Naive B cell (primary cell): Measurements from ENCODE around the gene PEX11A. TPM values are rescaled to one million over a fixed set of nuclear protein-coding genes. Genes with fewer than 3 reads are reported as not detected.
"Not testable (repeated sequence)": the region's sequence is repeated elsewhere in the genome, so short reads cannot be mapped to it uniquely, and the experiment has no call there.

Experiments
- ATAC-seq, 2 donors: fragments of 150-1000 bp; cut with Tn5 transposase; 2 replicates each; pipeline ENCODE4 v1.10.0; 2021; ENCODE audit warnings: low read depth in 2 of 2, mild to moderate bottlenecking in 2 of 2, moderate library complexity in 2 of 2
- DNase-seq: peaks from one replicate; pipeline ENCODE4 v3.0.0; 2022
- H3K27ac Mint-ChIP-seq, 6 donors: one replicate each; pipeline ENCODE4 v1.8.0; 2020 to 2022; ENCODE audit warnings: mild to moderate bottlenecking in 6 of 6, mixed read lengths in 6 of 6, moderate library complexity in 5 of 6, inconsistent platforms in 2 of 6
- H3K27me3 Mint-ChIP-seq, 3 donors: one replicate each; pipeline ENCODE4 v1.8.0; 2021 to 2022; ENCODE audit warnings: mixed read lengths in 3 of 3, mild to moderate bottlenecking in 1 of 3
- H3K36me3 Mint-ChIP-seq, 2 donors: one replicate each; pipeline ENCODE4 v1.8.0; 2020 to 2022; ENCODE audit warnings: mixed read lengths in 2 of 2, inconsistent platforms in 1 of 2, mild to moderate bottlenecking in 1 of 2
- H3K4me1 Mint-ChIP-seq, 3 donors: one replicate each; pipeline ENCODE4 v1.8.0; 2020 to 2022; ENCODE audit warnings: mixed read lengths in 3 of 3, inconsistent platforms in 1 of 3, mild to moderate bottlenecking in 1 of 3, moderate library complexity in 1 of 3
- H3K4me3 Mint-ChIP-seq, 8 donors: one replicate each; pipeline ENCODE4 v1.8.0; 2020 to 2022; ENCODE audit warnings: mild to moderate bottlenecking in 8 of 8, mixed read lengths in 8 of 8, moderate library complexity in 8 of 8, inconsistent platforms in 2 of 8
- H3K9me3 Mint-ChIP-seq, 7 donors: one replicate each; pipeline ENCODE4 v1.8.0; 2020 to 2022; ENCODE audit warnings: mixed read lengths in 7 of 7, mild to moderate bottlenecking in 5 of 7, inconsistent platforms in 2 of 7, moderate library complexity in 1 of 7
- polyA plus RNA-seq, 6 donors: library from polyadenylated mRNA; unstranded; fragments of 300-500 nt; fragmentation: Illumina TruSeq; gene quantifications; one replicate each; pipeline ENCODE4 v1.2.3, GENCODE V29; 2021; ENCODE audit warnings: low read depth in 6 of 6

PEX11A gene
- polyA plus RNA-seq, 6 donors from 2014 or later = 0.98 to 3.5 (median 1.7) TPM; not detected in 1

DNA sequence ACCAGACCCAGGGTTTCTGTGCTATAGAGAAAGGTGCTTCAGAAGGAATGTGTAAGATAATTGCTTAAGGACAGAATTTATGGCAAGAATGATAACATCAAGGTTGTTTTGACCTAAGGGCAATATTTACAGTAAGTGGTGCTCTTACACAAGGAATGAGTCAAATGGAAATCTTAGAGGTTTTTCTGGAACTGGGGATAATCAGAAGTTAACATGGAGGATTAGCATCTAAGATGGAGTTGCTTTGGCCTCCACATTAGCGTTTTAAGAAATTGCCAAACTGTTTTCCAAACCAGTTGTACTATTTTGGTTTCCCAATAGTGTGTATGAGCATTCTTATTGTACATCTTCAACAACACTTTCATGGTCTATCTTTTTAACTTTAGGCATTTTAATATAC, 3.1 kb upstream of the PEX11A start:
- Mint-ChIP-seq H3K36me3 (no peaks in the 10 kb centered on the region), H3K4me1 (peaks cover 5 to 15% (median 12%) of the 10 kb centered on the region in 3 donors), H3K9me3 (peaks cover 0 to 3% (median 0%) of the 10 kb centered on the region in 7 donors), H3K4me3 (no peak overlapping the region), H3K27me3 (peaks cover 0 to 10% (median 4%) of the 10 kb centered on the region in 3 donors), H3K27ac (no peak overlapping the region)
- DNase-seq (no peak), ATAC-seq (no peak)

- H3K9me3 Mint-ChIP-seq = peaks cover 0 to 3% (median 0%) of the 10 kb centered on the region in 7 donors
- H3K27ac Mint-ChIP-seq = no peak overlapping the region
- H3K4me1 Mint-ChIP-seq = peaks cover 5 to 15% (median 12%) of the 10 kb centered on the region in 3 donors
- H3K27me3 Mint-ChIP-seq = peaks cover 0 to 10% (median 4%) of the 10 kb centered on the region in 3 donors
- no peaks in the 10 kb centered on the region for H3K36me3 Mint-ChIP-seq
- no peak for DNase-seq
- ATAC-seq = no peak
- H3K4me3 Mint-ChIP-seq = peak overlapping the region in 1 of 8 donors; percentile 81
These were observed 2.5 kb upstream of the PEX11A start for GRCh38 chr15:89693091-89693490.

GRCh38 chr15:89689930-89690275, 651 bp downstream of the PEX11A start:
- not testable (repeated sequence) for H3K36me3 Mint-ChIP-seq, H3K27me3 Mint-ChIP-seq, ATAC-seq, H3K9me3 Mint-ChIP-seq, DNase-seq
- Mint-ChIP-seq H3K4me3 (peak overlapping the region; percentile 83 to 96 (median 89)), H3K4me1 (peaks cover 5 to 15% (median 12%) of the 10 kb centered on the region in 3 donors), H3K27ac (peak overlapping the region in 2 of 6 donors; percentile 59 to 78)

DNA sequence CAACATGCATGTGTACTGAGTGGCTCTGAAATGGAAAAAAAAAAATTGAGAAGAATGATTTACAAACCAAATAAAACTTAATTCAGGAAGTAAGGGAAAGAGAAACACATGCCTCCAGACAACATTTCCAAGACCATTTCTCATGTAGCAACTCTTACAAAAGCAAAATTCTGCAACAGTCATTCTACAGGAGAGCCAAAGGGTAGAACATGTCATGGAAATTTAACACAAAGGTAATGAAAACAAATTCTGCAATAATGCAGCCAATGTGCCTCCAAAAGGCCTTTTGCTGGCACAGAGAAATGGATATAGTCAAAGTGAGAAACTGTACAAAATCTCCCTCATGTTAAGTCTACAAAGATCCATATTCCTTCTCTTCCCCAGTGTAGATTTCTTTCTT, 4.0 kb downstream of the PEX11A start:
- Mint-ChIP-seq H3K27me3 (peaks cover 0 to 9% (median 0%) of the 10 kb centered on the region in 3 donors), H3K36me3 (peaks cover 8 to 27% of the 10 kb centered on the region in 2 donors), H3K4me1 (peaks cover 5 to 15% (median 12%) of the 10 kb centered on the region in 3 donors), H3K4me3 (no peak overlapping the region), H3K9me3 (peaks cover 0 to 3% (median 0%) of the 10 kb centered on the region in 7 donors), H3K27ac (no peak overlapping the region)
- no peak for DNase-seq
- ATAC-seq = no peak

DNA sequence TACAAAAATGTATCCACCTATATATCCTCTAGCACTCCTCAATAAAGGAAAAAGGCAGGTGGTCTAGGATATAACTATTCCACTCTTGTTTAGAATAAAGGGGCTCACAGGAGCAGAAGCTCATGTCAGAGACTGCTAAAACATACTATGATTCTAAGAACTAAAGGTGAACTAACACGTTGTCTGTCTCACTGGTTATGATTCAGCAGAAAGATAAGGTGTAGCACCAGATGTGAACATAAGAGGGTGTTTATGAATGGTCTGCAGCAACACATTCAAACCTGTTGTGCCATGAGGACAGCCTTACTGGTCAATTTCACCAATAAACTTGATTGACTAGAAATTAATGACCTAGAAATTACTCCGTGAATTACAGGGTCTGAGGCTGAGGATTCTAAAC, 4.6 kb downstream of the PEX11A start:
- ATAC-seq = no peak
- Mint-ChIP-seq H3K9me3 (peaks cover 0 to 2% (median 0%) of the 10 kb centered on the region in 7 donors), H3K27ac (no peak overlapping the region), H3K4me3 (no peak overlapping the region), H3K4me1 (peaks cover 3 to 14% (median 10%) of the 10 kb centered on the region in 3 donors), H3K27me3 (peaks cover 0 to 9% (median 0%) of the 10 kb centered on the region in 3 donors), H3K36me3 (peaks cover 8 to 27% of the 10 kb centered on the region in 2 donors)
- no peak for DNase-seq

GRCh38 chr15:89681146-89681545, 9.4 kb downstream of the PEX11A start:
- H3K9me3 Mint-ChIP-seq = no peaks in the 10 kb centered on the region
- H3K4me3 Mint-ChIP-seq = no peak overlapping the region
- H3K4me1 Mint-ChIP-seq = no peaks in the 10 kb centered on the region
- DNase-seq = no peak
- no peak overlapping the region for H3K27ac Mint-ChIP-seq
- no peak for ATAC-seq
- H3K27me3 Mint-ChIP-seq = peaks cover 0 to 15% (median 0%) of the 10 kb centered on the region in 3 donors
- H3K36me3 Mint-ChIP-seq = peaks cover 8 to 27% of the 10 kb centered on the region in 2 donors

- Mint-ChIP-seq H3K27ac (peak overlapping the region in 1 of 6 donors; percentile 1), H3K27me3 (peaks cover 0 to 15% (median 0%) of the 10 kb centered on the region in 3 donors), H3K9me3 (no peaks in the 10 kb centered on the region), H3K4me1 (no peaks in the 10 kb centered on the region), H3K4me3 (no peak overlapping the region), H3K36me3 (peaks cover 3 to 24% of the 10 kb centered on the region in 2 donors)
- ATAC-seq (no peak), DNase-seq (no peak)
These were observed 10.2 kb downstream of the PEX11A start for GRCh38 chr15:89680282-89680873.

- Mint-ChIP-seq H3K27ac (peak within 1 kb of the TSS in 2 of 6 donors; percentile 6 to 71), H3K4me3 (no peak within 1 kb of the TSS), H3K4me1 (no peaks in the 10 kb centered on the region), H3K27me3 (peaks cover 0 to 15% (median 0%) of the 10 kb centered on the region in 3 donors), H3K9me3 (no peaks in the 10 kb centered on the region), H3K36me3 (peaks cover 0 to 19% of the 10 kb centered on the region in 2 donors)
- ATAC-seq (no peak), DNase-seq (no peak)
These were observed 11.3 kb downstream of the PEX11A start, which contains the start of gene PLIN1 for GRCh38 chr15:89679212-89679611. PLIN1 (minus strand) TSS chr15:89679367; CDS start chr15:89677489, 1,878 bp downstream.

- Mint-ChIP-seq H3K4me1 (no peaks in the 10 kb centered on the region), H3K9me3 (no peaks in the 10 kb centered on the region), H3K4me3 (no peak overlapping the region), H3K27ac (no peak overlapping the region), H3K27me3 (peaks cover 0 to 19% (median 0%) of the 10 kb centered on the region in 3 donors), H3K36me3 (peaks cover 0 to 5% of the 10 kb centered on the region in 2 donors)
- no peak for DNase-seq
- ATAC-seq = no peak
These were observed 13.2 kb downstream of the PEX11A start for GRCh38 chr15:89677381-89677780.

- Mint-ChIP-seq H3K4me1 (no peaks in the 10 kb centered on the region), H3K27ac (no peak overlapping the region), H3K9me3 (no peaks in the 10 kb centered on the region), H3K27me3 (peaks cover 0 to 25% (median 3%) of the 10 kb centered on the region in 3 donors), H3K36me3 (no peaks in the 10 kb centered on the region), H3K4me3 (no peak overlapping the region)
- no peak for DNase-seq
- ATAC-seq = no peak
These were observed 14.9 kb downstream of the PEX11A start for GRCh38 chr15:89675606-89676005.

- H3K36me3 Mint-ChIP-seq = no peaks in the 10 kb centered on the region
These were observed 16.0 kb downstream of the PEX11A start for GRCh38 chr15:89674526-89674925.

DNA sequence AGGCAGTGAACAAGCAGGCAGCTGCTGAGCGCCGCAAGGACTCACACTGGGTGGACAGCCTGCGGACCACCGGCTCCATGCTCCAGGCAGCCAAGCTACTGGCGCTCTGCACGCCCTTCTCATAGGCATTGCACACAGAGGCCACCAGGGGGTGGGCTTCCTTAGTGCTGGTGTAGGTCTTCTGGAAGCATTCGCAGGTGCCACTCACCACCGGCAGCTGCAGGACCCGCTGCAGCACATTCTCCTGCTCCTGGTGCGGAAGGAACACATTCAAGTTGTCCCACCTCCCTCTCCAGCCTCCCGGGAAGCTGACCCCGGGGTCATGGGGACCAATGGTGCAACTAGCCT, 17.4 kb downstream of the PEX11A start:
- Mint-ChIP-seq H3K9me3 (peaks cover 0 to 2% (median 0%) of the 10 kb centered on the region in 7 donors), H3K4me1 (no peaks in the 10 kb centered on the region), H3K27ac (no peak overlapping the region), H3K27me3 (peaks cover 3 to 26% (median 11%) of the 10 kb centered on the region in 3 donors), H3K36me3 (no peaks in the 10 kb centered on the region), H3K4me3 (no peak overlapping the region)
- ATAC-seq (no peak), DNase-seq (no peak)

More at GRCh38 chr15:89674526-89674925, 16.0 kb downstream of the PEX11A start:
- peaks cover 0 to 29% (median 7%) of the 10 kb centered on the region in 3 donors for H3K27me3 Mint-ChIP-seq
- DNase-seq (no peak), ATAC-seq (no peak)
- no peak overlapping the region for H3K27ac Mint-ChIP-seq
- H3K4me3 Mint-ChIP-seq = no peak overlapping the region
- no peaks in the 10 kb centered on the region for H3K9me3 Mint-ChIP-seq
- no peaks in the 10 kb centered on the region for H3K4me1 Mint-ChIP-seq

DNA sequence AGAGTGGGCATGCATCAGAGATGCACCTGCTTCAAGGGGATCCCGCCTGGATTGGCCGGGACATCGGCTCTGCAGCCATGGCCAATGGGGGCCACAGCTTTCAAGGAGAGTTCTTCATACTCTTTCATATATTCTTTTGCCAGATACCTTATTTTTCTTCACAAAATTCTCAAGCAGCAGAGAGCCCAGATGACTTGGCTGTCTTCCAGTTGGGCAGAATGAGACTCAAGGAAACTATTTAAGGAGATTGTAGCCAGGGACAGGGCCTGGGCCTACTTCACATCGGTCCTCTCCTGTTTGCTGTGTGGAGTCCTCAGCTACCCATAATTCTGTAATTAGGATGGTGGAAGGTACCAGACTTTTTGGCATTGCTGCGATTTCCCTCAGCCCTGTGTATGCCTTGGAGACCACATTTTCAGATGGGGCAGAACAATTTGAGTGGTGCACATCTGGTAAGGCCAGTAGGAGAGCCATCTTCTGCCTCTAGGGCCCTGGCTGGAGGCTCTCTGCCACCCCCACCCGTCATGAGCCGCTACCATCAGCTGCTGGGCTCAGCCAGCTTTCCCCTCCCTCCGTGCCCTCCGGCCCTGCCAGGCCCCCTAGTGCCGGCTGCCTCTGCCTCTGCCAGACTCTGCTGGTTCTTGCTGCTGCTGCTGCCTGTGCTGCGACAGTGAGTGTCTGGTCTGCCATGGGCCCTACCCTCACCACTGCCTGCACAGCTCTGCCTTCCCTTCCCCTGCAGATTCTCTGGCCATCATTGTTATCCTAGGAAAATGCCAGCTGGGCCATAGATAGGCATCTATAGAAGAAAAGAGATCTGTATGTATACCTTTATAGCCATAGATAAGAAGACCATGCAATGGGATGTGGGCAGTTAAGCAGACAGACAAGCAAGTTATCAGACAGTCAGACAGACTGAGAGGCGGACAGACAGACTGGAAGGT, 18.1 kb downstream of the PEX11A start:
- peaks cover 7 to 32% (median 17%) of the 10 kb centered on the region in 3 donors for H3K27me3 Mint-ChIP-seq
- no peak overlapping the region for H3K27ac Mint-ChIP-seq
- no peak overlapping the region for H3K4me3 Mint-ChIP-seq
- no peaks in the 10 kb centered on the region for H3K36me3 Mint-ChIP-seq
- ATAC-seq = no peak
- H3K4me1 Mint-ChIP-seq = no peaks in the 10 kb centered on the region
- peaks cover 0 to 3% (median 0%) of the 10 kb centered on the region in 7 donors for H3K9me3 Mint-ChIP-seq
- no peak for DNase-seq
